Adrenal gland (tissue), 5 donors: Measurements from ENCODE around the gene PIAS4.

Source experiments
- CTCF ChIP-seq, 6 experiments: fragments of 450-650 bp in 4 of 6; fragments of 200-600 bp in 2 of 6; sonication (generic) in 1 of 6; IDR thresholded peaks; 1 replicate in 5 of 6; 2 replicates in 1 of 6; pipeline versions ENCODE4 v1.5.1 to v1.8.0; 2016 to 2021; ENCODE audit warnings: antibody characterized with exemption in 6 of 6, mild to moderate bottlenecking in 2 of 6, moderate library complexity in 1 of 6
- POLR2A ChIP-seq, 2 donors: fragments of 450-650 bp; IDR thresholded peaks; one replicate each; pipeline ENCODE4 v1.6.1; 2017; ENCODE audit warnings: antibody characterized with exemption in 2 of 2, mild to moderate bottlenecking in 2 of 2, moderate library complexity in 1 of 2
- donor health status: DM: no; HTN: no; CAD: no.

GRCh38 chr19:3985643-3986259 lies 21.8 kb upstream of the PIAS4 start:
- no peak for TF ChIP-seq CTCF (IDR thresholded peaks at IDR 0.05)
- no peak for TF ChIP-seq POLR2A (IDR thresholded peaks at IDR 0.05)
